Measurements from ENCODE around the gene TRAK1.

Gene TRAK1

GRCh38 chr3:42175386-42176240 is 84.5 kb downstream of the TRAK1 start:
- DNase-seq (ENCODE audit: low read depth in 2 of 2, low spot score in 1 of 2), result no peak

- no peak for DNase-seq (ENCODE audit: low read depth in 2 of 2, low spot score in 1 of 2)
Observed at GRCh38 chr3:42176242-42177034, 85.3 kb downstream of the TRAK1 start.

- DNase-seq (ENCODE audit: low read depth in 2 of 2, low spot score in 1 of 2), result no peak
Observed at GRCh38 chr3:42177068-42177800, 86.1 kb downstream of the TRAK1 start.

GRCh38 chr3:42177801-42178150 is 86.6 kb downstream of the TRAK1 start:
- DNase-seq (ENCODE audit: low read depth in 2 of 2, low spot score in 1 of 2), result no peak

- no peak for DNase-seq (ENCODE audit: low read depth in 2 of 2, low spot score in 1 of 2)
Observed at GRCh38 chr3:42179110-42179725, 88.1 kb downstream of the TRAK1 start.

- no peak for DNase-seq (ENCODE audit: low read depth in 2 of 2, low spot score in 1 of 2)
Observed at GRCh38 chr3:42180901-42181300, 89.7 kb downstream of the TRAK1 start.

- no peak for DNase-seq (ENCODE audit: low read depth in 2 of 2, low spot score in 1 of 2)
Observed at GRCh38 chr3:42182555-42182954, 91.4 kb downstream of the TRAK1 start.

- DNase-seq (ENCODE audit: low read depth in 2 of 2, low spot score in 1 of 2), result no peak
Observed at GRCh38 chr3:42183991-42184632, 93.0 kb downstream of the TRAK1 start.

GRCh38 chr3:42184651-42185443 is 93.7 kb downstream of the TRAK1 start:
- DNase-seq (ENCODE audit: low read depth in 2 of 2, low spot score in 1 of 2), result no peak

GRCh38 chr3:42187936-42188335 is 96.8 kb downstream of the TRAK1 start:
- no peak for DNase-seq (ENCODE audit: low read depth in 2 of 2, low spot score in 1 of 2)

- no peak for DNase-seq (ENCODE audit: low read depth in 2 of 2, low spot score in 1 of 2)
Observed at GRCh38 chr3:42188376-42188775, 97.2 kb downstream of the TRAK1 start.

GRCh38 chr3:42189001-42189460 is 97.9 kb downstream of the TRAK1 start:
- no peak for DNase-seq (ENCODE audit: low read depth in 2 of 2, low spot score in 1 of 2)

- DNase-seq (ENCODE audit: low read depth in 2 of 2, low spot score in 1 of 2), result no peak
Observed at GRCh38 chr3:42189736-42190135, 98.6 kb downstream of the TRAK1 start.

GRCh38 chr3:42190701-42191442 is 99.7 kb downstream of the TRAK1 start:
- DNase-seq (ENCODE audit: low read depth in 2 of 2, low spot score in 1 of 2), result peak; percentile 35 to 51

- DNase-seq (ENCODE audit: low read depth in 2 of 2, low spot score in 1 of 2), result no peak
Observed at GRCh38 chr3:42191443-42191747, 100.2 kb downstream of the TRAK1 start.

- DNase-seq (ENCODE audit: low read depth in 2 of 2, low spot score in 1 of 2), result no peak
Observed at GRCh38 chr3:42192334-42193200, 101.4 kb downstream of the TRAK1 start.

- no peak for DNase-seq (ENCODE audit: low read depth in 2 of 2, low spot score in 1 of 2)
Observed at GRCh38 chr3:42194943-42195510, 103.9 kb downstream of the TRAK1 start.

GRCh38 chr3:42195879-42196330 is 104.7 kb downstream of the TRAK1 start:
- DNase-seq (ENCODE audit: low read depth in 2 of 2, low spot score in 1 of 2), result no peak
